ENCODE measurements around the gene TTLL13. TPM values are rescaled to one million over a fixed set of nuclear protein-coding genes. Genes with fewer than 3 reads are reported as not detected.

The TTLL13 gene
- total RNA-seq, 1 experiment from 2014 or later, result 0.39 TPM

DNA sequence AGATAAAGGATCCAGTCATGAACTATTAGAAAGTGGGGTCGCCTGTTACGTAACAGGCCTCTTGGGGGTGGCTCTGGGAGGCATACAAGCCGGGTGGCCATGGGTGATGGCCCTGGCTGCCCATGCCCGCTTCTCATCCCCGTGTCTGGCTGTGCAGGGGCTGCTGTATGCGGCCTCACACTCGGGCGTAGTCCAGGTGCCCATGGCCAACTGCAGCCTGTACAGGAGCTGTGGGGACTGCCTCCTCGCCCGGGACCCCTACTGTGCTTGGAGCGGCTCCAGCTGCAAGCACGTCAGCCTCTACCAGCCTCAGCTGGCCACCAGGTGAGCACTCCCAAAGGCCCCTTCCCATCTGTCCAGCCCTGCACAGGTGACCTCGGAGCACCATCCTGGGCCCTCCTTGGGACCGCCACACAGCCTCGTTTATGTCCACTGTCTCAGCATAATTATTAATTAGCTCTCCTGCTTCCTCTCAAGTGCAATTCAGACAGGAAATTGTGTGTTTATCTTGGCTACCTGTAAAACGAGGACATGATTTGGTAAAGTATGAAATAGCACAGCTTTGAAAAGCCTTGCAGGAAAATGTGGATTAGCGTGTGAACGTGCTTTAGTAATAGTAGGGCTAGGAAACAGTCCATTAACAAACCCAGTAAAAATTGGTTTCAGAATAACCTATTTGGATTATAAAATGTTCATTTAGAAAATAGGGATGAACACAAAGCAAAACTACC is 23.7 kb upstream of the TTLL13 start:
- DNase-seq (ENCODE audit: low read depth, low spot score) (no peak), ATAC-seq (no peak)
- ChIA-PET POLR2A (no interaction called here), CTCF (interaction anchor here (0.6 kb wide), 1 partner anchor 70 kb away, joined by 12 read pairs; no protein-coding TSS in a partner anchor)
- in situ Hi-C loops (cut with HindIII; ENCODE audit: low pct_unique_long_range_greater_than_20kb, low sequenced_read_pairs), result no loop called here
- TF ChIP-seq SIN3A (IDR thresholded peaks at IDR 0.05; ENCODE audit: borderline replicate concordance, insufficient read depth, low read depth, low read length), result no peak
- TF ChIP-seq POLR2AphosphoS5 (IDR thresholded peaks at IDR 0.05; ENCODE audit: low read depth, low read length), result peak; percentile 16; the same call in 1 of the 2 replicates
- intact Hi-C loops (cut with micrococcal nuclease; ENCODE audit: unreplicated experiment), result no loop called here
- Histone ChIP-seq H3K4me1 (ENCODE audit: control insufficient read depth, insufficient read depth, low read length) (peaks cover 99% of the 10 kb centered on the region), H3K27me3 (ENCODE audit: control insufficient read depth, insufficient read depth, low read length) (no peaks in the 10 kb centered on the region), H3K36me3 (ENCODE audit: control insufficient read depth, insufficient read depth, low read length) (peaks cover 29% of the 10 kb centered on the region), H3K9me3 (ENCODE audit: control insufficient read depth, insufficient read depth, low read depth, low read length) (no peaks in the 10 kb centered on the region), H3K27ac (ENCODE audit: low read length) (peak overlapping the region; percentile 99), H3K4me3 (ENCODE audit: low read depth in 2 of 2, low read length in 2 of 2) (no peak overlapping the region)
- BruUV-seq (replicated peaks), result no TSS peak

- no TSS peak for BruUV-seq (replicated peaks)
- DNase-seq (ENCODE audit: low read depth, low spot score) (no peak), ATAC-seq (no peak)
- H3K4me1 ChIP-seq (ENCODE audit: control insufficient read depth, insufficient read depth, low read length), result peaks cover 98% of the 10 kb centered on the region
- no peaks in the 10 kb centered on the region for H3K9me3 ChIP-seq (ENCODE audit: control insufficient read depth, insufficient read depth, low read depth, low read length)
- H3K27ac ChIP-seq (ENCODE audit: low read length), result peak overlapping the region; percentile 99
- intact Hi-C loops (cut with micrococcal nuclease; ENCODE audit: unreplicated experiment), result no loop called here
- TF ChIP-seq POLR2AphosphoS5 (IDR thresholded peaks at IDR 0.05; ENCODE audit: low read depth, low read length) (peak; percentile 33; the same call in 1 of the 2 replicates), TCF7L2 (IDR thresholded peaks at IDR 0.05; ENCODE audit: low read depth, low read length) (no peak)
- TF ChIP-seq, protein P1, sequence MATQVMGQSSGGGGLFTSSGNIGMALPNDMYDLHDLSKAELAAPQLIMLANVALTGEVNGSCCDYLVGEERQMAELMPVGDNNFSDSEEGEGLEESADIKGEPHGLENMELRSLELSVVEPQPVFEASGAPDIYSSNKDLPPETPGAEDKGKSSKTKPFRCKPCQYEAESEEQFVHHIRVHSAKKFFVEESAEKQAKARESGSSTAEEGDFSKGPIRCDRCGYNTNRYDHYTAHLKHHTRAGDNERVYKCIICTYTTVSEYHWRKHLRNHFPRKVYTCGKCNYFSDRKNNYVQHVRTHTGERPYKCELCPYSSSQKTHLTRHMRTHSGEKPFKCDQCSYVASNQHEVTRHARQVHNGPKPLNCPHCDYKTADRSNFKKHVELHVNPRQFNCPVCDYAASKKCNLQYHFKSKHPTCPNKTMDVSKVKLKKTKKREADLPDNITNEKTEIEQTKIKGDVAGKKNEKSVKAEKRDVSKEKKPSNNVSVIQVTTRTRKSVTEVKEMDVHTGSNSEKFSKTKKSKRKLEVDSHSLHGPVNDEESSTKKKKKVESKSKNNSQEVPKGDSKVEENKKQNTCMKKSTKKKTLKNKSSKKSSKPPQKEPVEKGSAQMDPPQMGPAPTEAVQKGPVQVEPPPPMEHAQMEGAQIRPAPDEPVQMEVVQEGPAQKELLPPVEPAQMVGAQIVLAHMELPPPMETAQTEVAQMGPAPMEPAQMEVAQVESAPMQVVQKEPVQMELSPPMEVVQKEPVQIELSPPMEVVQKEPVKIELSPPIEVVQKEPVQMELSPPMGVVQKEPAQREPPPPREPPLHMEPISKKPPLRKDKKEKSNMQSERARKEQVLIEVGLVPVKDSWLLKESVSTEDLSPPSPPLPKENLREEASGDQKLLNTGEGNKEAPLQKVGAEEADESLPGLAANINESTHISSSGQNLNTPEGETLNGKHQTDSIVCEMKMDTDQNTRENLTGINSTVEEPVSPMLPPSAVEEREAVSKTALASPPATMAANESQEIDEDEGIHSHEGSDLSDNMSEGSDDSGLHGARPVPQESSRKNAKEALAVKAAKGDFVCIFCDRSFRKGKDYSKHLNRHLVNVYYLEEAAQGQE (IDR thresholded peaks at IDR 0.05; ENCODE audit: insufficient read depth in 1 of 2, low read depth in 2 of 2, low read length in 1 of 2), result no peak
- peaks cover 26% of the 10 kb centered on the region for H3K36me3 ChIP-seq (ENCODE audit: control insufficient read depth, insufficient read depth, low read length)
- in situ Hi-C loops (cut with HindIII; ENCODE audit: low pct_unique_long_range_greater_than_20kb, low sequenced_read_pairs), result no loop called here
- ChIA-PET CTCF (no interaction called here), POLR2A (interaction anchor here (0.6 to 0.7 kb wide), 2 partner anchors 55 to 65 kb away, joined by 3 to 4 read pairs; no protein-coding TSS in a partner anchor)
- no peak overlapping the region for H3K4me3 ChIP-seq (ENCODE audit: low read depth in 2 of 2, low read length in 2 of 2)
- H3K27me3 ChIP-seq (ENCODE audit: control insufficient read depth, insufficient read depth, low read length), result no peaks in the 10 kb centered on the region
These were observed 22.0 kb upstream of the TTLL13 start for GRCh38 chr15:90227336-90227735.

GRCh38 chr15:90227816-90228772 is 21.3 kb upstream of the TTLL13 start:
- H3K36me3 ChIP-seq (ENCODE audit: control insufficient read depth, insufficient read depth, low read length), result peaks cover 26% of the 10 kb centered on the region
- ATAC-seq (peak; percentile 2), DNase-seq (ENCODE audit: low read depth, low spot score) (no peak)
- intact Hi-C loops (cut with micrococcal nuclease; ENCODE audit: unreplicated experiment), result no loop called here
- TF ChIP-seq CTCF (IDR thresholded peaks at IDR 0.05), result no peak
- 0 out of 2 replicates have a peak, but pooled peaks have one; percentile 1 for TF ChIP-seq POLR2AphosphoS5 (IDR thresholded peaks at IDR 0.05; ENCODE audit: low read depth, low read length)
- ChIA-PET CTCF (no interaction called here), POLR2A (interaction anchor here (0.7 kb wide), 1 partner anchor 56 kb away, joined by 4 read pairs; no protein-coding TSS in a partner anchor)
- H3K4me1 ChIP-seq (ENCODE audit: control insufficient read depth, insufficient read depth, low read length), result peaks cover 90% of the 10 kb centered on the region
- no TSS peak for BruUV-seq (replicated peaks)
- H3K27me3 ChIP-seq (ENCODE audit: control insufficient read depth, insufficient read depth, low read length), result no peaks in the 10 kb centered on the region
- no peak overlapping the region for H3K4me3 ChIP-seq (ENCODE audit: low read depth in 2 of 2, low read length in 2 of 2)
- no peaks in the 10 kb centered on the region for H3K9me3 ChIP-seq (ENCODE audit: control insufficient read depth, insufficient read depth, low read depth, low read length)
- H3K27ac ChIP-seq (ENCODE audit: low read length), result peak overlapping the region; percentile 99
- in situ Hi-C loops (cut with HindIII; ENCODE audit: low pct_unique_long_range_greater_than_20kb, low sequenced_read_pairs), result no loop called here
